NCI-H128 (cell line): ENCODE data around the gene SIAH1.
"Not testable (repeated sequence)": the region's sequence is repeated elsewhere in the genome, so short reads cannot be mapped to it uniquely, and the experiment has no call there.

Experiments
- DNase-seq: peaks from one replicate; lab custom pipeline; 2025; ENCODE audit not compliant: unreplicated experiment; lab: John Stamatoyannopoulos, UW

Gene SIAH1

GRCh38 chr16:48366165-48367093 lies 18.8 kb downstream of the SIAH1 start:
- DNase-seq, result no peak

- peak; percentile 40 for DNase-seq
Measured at GRCh38 chr16:48365601-48366164, 19.5 kb downstream of the SIAH1 start.

DNA sequence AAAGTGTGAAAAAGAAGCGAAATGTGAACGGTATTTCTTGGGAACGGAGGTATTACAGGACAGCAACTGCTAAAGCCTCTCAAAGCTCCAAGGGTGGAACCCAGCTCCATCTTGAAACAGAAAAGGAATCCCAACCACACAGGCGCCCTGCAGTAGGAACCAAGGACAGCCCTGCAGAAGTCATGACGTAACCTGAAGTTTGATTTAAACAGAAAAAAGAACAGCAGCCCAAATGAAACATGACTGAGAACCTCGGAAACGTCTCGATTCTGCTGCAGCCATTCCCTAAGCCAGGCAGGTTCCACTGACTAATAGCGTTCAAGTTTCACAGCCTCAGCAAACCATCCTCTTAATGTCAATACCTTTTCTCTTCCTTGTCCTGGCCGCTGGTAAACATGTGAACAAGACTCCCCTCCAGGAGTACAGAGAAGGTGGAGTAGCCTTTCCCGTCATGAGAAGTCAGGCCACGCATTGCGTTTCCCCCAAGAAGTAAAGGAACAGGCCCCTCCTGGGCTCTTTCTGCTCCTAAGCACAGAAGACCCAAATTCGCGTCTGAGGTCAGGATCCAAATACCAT lies 20.1 kb downstream of the SIAH1 start:
- DNase-seq, result no peak

GRCh38 chr16:48361540-48362144 lies 23.6 kb downstream of the SIAH1 start:
- DNase-seq, result no peak

DNA sequence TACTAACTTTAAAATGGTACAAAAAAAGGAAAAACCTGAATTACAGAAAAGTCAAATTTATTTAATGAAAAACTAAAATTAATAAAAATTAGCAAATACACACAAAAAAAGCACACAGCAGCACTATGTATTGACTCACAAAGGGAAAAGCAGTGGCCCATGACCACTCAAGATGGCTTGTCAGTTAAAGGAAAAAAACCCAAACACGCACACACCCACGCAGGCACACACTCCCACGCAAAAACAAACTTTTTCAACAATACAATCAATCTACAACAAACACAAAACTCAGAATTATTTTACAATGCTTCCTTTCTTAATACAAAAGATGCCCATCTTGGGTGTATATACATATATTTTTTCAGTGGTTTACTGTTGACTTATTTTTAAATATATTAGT lies 24.2 kb downstream of the SIAH1 start:
- DNase-seq, result no peak

DNA sequence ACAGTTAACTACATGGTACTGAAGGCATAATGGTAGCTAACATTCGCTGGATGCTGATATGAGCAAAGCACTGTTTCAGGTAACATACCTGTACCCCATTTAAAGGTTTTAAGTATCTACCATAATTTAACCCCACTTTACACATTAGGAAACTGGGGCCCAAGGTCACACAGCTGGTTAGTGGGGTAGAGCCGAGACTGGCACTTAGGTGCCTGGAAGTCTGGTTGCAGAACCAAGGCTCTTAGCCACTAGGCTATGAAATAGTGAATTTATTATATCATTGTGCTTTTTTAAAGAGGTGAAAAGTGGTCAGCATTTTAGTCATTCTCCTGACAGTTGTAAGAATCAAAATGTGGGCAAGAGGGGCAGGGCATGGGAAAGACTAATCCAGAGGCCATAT lies 25.2 kb downstream of the SIAH1 start:
- DNase-seq, result no peak

DNA sequence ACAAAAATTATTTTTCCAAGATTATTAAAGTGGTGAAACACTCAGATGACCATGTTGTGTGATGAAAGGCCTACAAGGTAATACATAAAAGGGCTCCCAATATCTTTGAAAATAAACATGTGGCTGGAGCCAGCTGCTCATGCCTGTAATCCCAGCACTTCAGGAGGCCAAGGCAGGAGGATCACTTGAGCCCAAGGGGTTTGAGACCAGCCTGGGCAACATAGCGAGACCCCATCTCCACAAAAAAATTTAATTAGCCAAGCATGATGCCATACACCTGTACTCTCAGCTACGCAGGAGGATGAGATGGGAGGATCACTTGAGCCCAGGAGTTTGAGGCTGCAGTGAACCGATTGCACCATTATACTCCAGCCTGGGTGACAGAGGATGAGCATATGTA lies 26.8 kb downstream of the SIAH1 start:
- no peak for DNase-seq

DNA sequence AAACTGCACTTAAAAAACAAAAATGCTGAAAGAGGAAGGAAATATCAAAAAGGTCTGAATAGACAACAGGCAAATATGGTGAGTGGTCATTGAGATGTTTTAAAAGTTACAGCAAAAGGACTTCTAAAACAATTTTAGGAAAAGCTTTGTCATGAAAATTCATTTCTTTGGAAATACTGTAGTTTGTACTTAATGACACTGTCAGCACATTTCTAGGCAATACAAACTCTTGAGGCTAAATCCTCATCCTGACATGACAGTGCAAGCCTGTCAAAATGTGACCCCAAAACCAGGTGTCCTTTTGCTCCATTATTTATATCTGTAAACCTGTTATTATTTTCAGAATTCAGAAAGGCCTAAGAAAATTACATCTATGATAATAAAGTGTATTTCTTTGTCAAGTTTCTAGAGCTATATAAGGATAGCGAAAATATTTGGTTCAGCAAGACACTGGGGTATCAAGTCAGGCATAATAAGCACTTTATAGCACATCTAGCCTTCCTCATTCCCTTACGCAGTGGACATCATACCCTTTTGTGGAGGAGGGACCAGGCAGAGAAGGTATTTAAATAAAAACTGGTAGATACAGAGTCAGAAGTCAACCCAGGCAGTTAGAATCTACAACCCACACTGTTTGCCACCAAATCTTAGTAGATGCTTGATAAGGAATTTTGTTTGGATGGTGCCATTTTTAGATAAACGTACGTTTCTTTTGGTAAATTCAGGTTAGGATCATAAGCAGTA lies 28.4 kb downstream of the SIAH1 start:
- DNase-seq, result no peak

DNA sequence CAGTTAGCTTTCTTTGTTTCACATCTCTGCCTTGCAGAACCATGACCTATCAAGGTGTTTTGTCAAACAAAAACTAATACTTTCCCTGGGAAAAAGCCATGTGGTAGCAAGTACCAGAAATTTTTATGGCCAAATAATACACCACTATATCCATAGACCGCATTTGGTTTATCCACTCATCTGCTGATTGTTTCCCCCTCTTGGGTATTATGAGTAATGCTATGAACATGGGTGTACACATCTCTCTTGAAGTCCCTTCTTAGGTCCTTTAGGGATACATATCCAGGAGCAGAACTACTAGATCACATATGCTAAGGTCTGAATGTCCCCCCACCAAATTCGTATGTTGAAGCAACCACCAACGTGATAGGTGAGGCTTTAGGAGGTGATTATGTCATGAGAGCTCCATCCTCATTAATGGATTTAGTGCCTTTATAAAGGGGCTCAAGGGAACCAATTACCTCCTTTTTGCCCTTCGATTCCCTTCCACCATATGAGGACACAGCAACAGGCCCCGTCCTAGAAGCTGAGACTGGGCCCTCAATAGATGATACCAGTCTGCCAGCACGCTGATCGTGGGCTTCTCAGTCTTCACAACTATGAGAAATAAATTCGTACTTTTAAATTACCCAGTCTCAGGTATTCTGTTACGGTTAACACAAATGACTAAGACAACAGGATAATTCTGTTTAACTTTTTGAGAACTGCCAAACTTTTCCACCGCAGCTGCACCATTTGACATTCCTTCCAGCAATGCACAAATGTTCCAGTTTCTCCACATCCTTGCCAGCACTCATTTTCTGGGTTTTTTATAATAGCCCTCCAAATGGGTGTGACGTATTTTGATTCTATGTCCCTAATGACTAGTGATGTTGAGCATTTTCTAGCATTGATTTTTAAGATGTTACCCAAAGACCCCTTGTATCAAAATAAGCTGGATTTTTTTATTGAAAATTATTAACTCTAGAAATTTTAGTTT lies 30.0 kb downstream of the SIAH1 start:
- DNase-seq, result no peak

DNA sequence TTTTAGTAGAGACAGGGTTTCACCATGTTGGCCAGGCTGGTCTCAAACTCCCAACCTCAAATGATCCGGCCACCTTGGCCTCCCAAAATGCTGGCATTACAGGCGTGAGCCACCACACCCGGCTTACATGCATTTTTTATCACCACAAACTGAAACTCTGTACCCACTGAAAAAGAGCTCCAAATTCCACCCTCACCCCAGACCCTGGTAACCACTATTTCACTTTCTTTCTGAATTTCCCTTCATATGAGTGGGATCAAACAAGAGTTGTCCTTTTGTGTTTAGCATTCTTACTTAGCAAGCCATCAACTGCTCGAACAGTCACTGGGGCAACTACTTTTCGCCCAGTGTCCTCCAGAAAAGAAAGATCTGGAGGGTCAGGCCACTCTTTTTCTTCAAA lies 30.8 kb downstream of the SIAH1 start:
- DNase-seq, result not testable (repeated sequence)

DNA sequence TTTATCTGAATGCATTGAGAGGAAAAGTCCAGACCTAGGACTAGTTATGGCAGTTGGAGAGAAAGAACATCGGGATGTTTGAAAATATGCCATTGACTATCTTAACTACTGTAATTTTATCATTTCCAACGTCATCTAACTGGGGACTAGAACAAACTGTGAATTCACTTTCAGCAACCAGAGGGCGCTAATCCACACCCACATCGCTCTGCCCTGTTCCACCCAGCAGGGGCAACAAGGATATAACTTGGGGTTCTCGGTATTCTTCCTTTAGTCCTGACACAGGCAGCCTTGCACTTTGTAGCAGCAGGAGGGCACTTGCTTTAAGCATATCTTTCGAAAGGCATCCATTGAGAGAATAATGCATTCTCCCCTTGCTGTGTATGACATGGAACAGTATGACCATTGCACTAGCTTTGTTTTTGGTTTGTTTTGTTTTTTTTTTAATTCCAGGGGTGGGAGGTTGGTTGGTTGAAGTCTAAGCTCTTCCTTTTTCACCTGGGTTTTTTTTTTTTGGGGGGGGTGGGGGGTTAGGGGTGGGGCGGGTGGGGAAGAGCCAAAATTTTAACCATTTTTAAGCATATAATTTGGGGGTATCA lies 31.5 kb downstream of the SIAH1 start:
- DNase-seq, result peak; percentile 12

DNA sequence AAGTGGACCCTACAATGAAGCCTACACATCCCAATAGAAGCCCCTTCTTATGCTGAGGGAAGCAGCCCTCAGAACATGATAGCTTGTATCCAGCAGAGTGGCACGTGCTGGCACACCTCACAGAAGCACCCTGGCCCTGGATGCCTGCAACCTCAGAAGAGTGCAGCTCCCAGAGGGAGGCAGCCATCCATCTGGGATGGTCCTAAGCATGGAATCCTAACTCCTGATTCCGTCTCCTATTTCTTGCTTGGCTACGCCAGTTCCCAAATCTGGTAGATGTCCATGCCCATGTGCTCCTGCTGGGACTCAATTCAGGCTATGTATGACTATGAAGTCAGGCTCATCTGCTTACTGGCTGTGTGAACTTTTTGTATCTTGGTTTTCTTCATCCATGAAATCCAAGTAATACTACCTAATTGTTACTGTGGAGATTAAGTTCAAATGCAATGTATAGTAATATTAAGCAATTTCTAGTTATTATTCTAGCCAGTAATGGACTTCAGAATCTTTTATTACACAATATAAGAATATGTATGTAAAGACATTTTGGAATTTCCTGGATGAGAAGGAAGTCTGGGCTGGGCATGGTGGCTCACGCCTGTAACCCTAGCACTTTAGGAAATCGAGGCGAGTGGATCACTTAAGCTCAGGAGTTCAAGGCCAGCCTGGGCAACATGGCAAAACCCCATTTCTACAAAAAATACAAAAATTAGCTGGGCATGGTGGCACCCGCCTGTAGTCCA lies 32.4 kb downstream of the SIAH1 start:
- no peak for DNase-seq

DNA sequence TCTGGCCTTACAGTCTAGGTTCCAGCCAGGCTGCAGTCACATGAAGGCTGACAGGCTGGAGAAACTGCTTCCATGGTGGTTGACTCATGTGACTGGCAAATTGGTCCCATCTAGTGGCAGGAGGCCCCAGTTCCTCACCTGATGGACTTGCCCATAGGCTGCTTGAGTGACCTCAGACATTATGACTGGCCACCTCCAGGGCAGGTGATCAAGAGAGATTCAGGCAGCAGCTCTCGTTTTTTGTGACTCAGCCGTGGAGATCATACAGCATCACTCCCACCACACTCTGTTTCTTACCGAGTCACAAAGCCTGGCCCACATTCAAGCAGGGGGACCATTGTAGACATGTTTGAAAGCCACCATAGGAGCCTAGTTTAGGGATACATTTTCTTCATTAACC lies 34.5 kb downstream of the SIAH1 start:
- no peak for DNase-seq

DNA sequence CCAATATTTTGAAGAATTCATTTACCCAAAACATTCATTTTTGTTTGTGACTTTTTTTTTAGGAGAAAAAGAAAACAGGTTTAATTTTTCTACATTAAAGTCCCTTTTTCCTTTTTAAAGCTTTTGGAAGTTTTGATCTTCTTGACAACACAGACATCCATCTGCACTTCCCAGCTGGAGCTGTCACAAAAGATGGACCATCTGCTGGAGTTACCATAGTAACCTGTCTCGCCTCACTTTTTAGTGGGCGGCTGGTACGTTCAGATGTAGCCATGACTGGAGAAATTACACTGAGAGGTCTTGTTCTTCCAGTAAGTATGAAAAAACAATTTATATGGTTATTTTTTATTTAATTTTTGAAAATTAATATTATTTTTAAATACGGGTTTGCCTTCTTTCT lies 37.2 kb downstream of the SIAH1 start:
- no peak for DNase-seq

DNA sequence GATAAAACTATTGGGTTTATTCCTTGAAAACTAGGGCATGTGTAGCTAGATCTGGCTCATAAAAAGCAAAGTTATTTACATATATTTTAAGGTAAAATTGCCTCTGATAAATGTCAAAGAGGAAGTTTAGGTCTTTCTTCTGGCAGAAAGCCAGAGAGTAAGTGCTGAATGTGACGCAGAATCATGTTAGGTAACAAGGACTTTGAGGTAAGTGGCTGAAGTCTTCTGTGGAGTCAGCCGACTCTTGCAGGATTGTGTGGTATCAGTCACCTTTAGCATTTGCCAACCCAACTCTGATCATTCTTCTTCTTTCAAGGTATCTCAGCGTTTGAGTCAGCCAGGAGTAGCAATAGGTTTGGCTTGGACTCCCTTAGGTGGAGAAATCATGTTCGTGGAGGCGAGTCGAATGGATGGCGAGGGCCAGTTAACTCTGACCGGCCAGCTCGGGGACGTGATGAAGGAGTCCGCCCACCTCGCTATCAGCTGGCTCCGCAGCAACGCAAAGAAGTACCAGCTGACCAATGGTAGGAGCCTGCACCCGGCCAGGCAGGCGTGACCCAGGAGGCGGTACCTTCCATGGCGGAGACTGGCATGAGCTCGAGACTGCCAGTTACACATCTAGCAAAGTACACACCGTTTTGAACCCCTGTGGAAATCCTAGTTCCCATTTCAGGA lies 37.9 kb downstream of the SIAH1 start:
- no peak for DNase-seq

GRCh38 chr16:48342591-48342990 lies 42.6 kb downstream of the SIAH1 start:
- DNase-seq, result no peak

DNA sequence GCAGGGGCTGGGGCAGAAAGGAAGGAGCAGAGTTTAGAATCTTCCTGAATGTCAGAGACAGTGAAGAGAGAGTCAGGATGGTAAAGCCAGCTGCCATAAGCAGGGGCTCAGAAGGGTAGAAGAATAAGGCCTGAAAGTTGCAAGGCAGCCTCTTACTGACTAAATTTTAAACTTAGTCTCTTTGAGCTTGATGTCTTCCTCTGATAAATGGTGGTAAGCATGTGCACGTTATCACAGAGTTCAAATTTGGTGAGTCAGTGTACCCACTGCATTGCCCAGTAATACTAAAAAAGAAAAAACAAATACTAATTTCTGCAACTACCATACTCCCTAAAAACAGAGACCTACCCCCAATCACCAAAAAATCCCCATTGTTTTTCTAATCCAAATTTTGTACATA lies 45.2 kb downstream of the SIAH1 start:
- no peak for DNase-seq

- DNase-seq, result no peak
Measured at GRCh38 chr16:48335961-48336360, 49.3 kb downstream of the SIAH1 start.
